ENCODE measurements around the gene ADRM1.

ADRM1 gene

GRCh38 chr20:62309198-62309944, 6.6 kb downstream of the ADRM1 start:
- H3K4me3 ChIP-seq (ENCODE audit: low read depth, low read length) = no peak overlapping the region

GRCh38 chr20:62309947-62310756, 7.4 kb downstream of the ADRM1 start:
- H3K4me3 ChIP-seq (ENCODE audit: low read depth, low read length) = no peak overlapping the region

- no peak overlapping the region for H3K4me3 ChIP-seq (ENCODE audit: low read depth, low read length)
Observed at GRCh38 chr20:62310757-62311121, 7.9 kb downstream of the ADRM1 start.

GRCh38 chr20:62311150-62311549, 8.4 kb downstream of the ADRM1 start:
- no peak overlapping the region for H3K4me3 ChIP-seq (ENCODE audit: low read depth, low read length)

GRCh38 chr20:62311832-62312661, 9.2 kb downstream of the ADRM1 start:
- no peak overlapping the region for H3K4me3 ChIP-seq (ENCODE audit: low read depth, low read length)

- no peak overlapping the region for H3K4me3 ChIP-seq (ENCODE audit: low read depth, low read length)
Observed at GRCh38 chr20:62312662-62312977, 9.8 kb downstream of the ADRM1 start.

- H3K4me3 ChIP-seq (ENCODE audit: low read depth, low read length) = no peak overlapping the region
Observed at GRCh38 chr20:62313021-62313420, 10.2 kb downstream of the ADRM1 start.

- H3K4me3 ChIP-seq (ENCODE audit: low read depth, low read length) = no peak overlapping the region
Observed at GRCh38 chr20:62313460-62314338, 10.9 kb downstream of the ADRM1 start.

GRCh38 chr20:62314339-62314638, 11.5 kb downstream of the ADRM1 start:
- H3K4me3 ChIP-seq (ENCODE audit: low read depth, low read length) = no peak overlapping the region

GRCh38 chr20:62314711-62315302, 12.0 kb downstream of the ADRM1 start:
- no peak overlapping the region for H3K4me3 ChIP-seq (ENCODE audit: low read depth, low read length)

- no peak overlapping the region for H3K4me3 ChIP-seq (ENCODE audit: low read depth, low read length)
Observed at GRCh38 chr20:62315773-62316172, 13.0 kb downstream of the ADRM1 start.

- no peak overlapping the region for H3K4me3 ChIP-seq (ENCODE audit: low read depth, low read length)
Observed at GRCh38 chr20:62316331-62317166, 13.8 kb downstream of the ADRM1 start.

- H3K4me3 ChIP-seq (ENCODE audit: low read depth, low read length) = no peak overlapping the region
Observed at GRCh38 chr20:62317167-62317655, 14.4 kb downstream of the ADRM1 start.

GRCh38 chr20:62318400-62319345, 15.9 kb downstream of the ADRM1 start:
- no peak overlapping the region for H3K4me3 ChIP-seq (ENCODE audit: low read depth, low read length)

- no peak overlapping the region for H3K4me3 ChIP-seq (ENCODE audit: low read depth, low read length)
Observed at GRCh38 chr20:62319346-62319909, 16.6 kb downstream of the ADRM1 start.

GRCh38 chr20:62320581-62321354, 18.0 kb downstream of the ADRM1 start:
- H3K4me3 ChIP-seq (ENCODE audit: low read depth, low read length) = no peak overlapping the region

GRCh38 chr20:62321521-62321948, 18.7 kb downstream of the ADRM1 start:
- no peak overlapping the region for H3K4me3 ChIP-seq (ENCODE audit: low read depth, low read length)
